ENCODE measurements around the gene PVR. TPM values are rescaled to one million over a fixed set of nuclear protein-coding genes. Genes with fewer than 3 reads are reported as not detected.

PVR gene
- total and polyA plus RNA-seq, 2 of the 4 experiments (the other 2 are of a cell fraction): 106 to 122 TPM

DNA sequence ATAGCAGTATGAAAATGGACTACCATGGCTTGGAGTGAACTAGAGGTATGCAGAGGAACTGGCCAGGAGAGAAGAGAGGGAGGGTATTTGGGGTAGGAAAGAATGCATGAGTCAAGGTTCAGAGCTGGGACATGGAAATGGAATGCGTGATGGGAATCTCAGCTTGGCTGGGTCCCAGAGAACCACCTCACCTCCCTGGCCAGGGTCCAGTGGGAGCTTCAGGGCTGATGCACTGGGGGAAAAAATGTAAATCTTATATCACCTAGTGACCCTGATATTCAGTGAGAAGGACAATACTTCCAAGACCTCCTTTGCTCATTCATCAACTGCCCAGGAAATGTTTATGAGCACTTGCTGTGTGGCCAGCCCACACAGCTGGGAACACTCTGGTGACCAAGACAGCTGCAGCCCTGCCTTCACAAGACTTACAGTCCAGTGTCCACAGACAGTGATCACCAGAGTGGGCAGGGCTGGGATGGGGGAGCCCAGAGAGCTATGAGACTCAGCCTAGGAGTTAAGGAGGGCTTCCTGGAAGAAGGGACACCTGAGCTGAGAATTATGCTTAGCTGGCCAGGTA, 17.6 kb upstream of the PVR start (continued):
- peak; percentile 34 for TF ChIP-seq BHLHE40 (IDR thresholded peaks at IDR 0.05; ENCODE audit: low read depth, low read length)
- TF ChIP-seq RFX5 (IDR thresholded peaks at IDR 0.05; ENCODE audit: low read depth, low read length): no peak
- TF ChIP-seq POLR2A (IDR thresholded peaks at IDR 0.05; ENCODE audit: low read depth, low read length): no peak

GRCh38 chr19:44627631-44628030, 16.1 kb upstream of the PVR start:
- H2AFZ ChIP-seq (replicated peaks; ENCODE audit: low read length, poor library complexity): no peak overlapping the region
- dilution Hi-C loops (cut with HindIII; ENCODE audit: low sequenced_read_pairs, unreplicated experiment) (no loop called here), intact Hi-C loops (cut with micrococcal nuclease) (no loop called here), in situ Hi-C loops (cut with MboI; ENCODE audit: low sequenced_read_pairs) (no loop called here)
- CTCF ChIA-PET: no interaction called here
- POLR2A ChIA-PET (ENCODE audit: unreplicated experiment): no interaction called here
- peak overlapping the region; percentile 71 for H2BK20ac ChIP-seq (ENCODE audit: low read depth, low read length)
- no peak overlapping the region for H2BK5ac ChIP-seq (ENCODE audit: low read depth, low read length, poor library complexity, severe bottlenecking)
- H3K4me1 ChIP-seq (ENCODE audit: control insufficient read depth, insufficient read depth, low read length): peaks cover 15% of the 10 kb centered on the region
- no TSS peak for BruUV-seq (replicated peaks)
- ATAC-seq (ENCODE audit: low read depth) (no peak), DNase-seq (no peak)
- no peaks in the 10 kb centered on the region for H3K27me3 ChIP-seq (ENCODE audit: control insufficient read depth, insufficient read depth, low read length)
- no peak overlapping the region for H3K4me3 ChIP-seq (ENCODE audit: insufficient read depth, low read depth, low read length)
- no peaks in the 10 kb centered on the region; a peak in 1 of 4 replicates for H3K79me1 ChIP-seq (ENCODE audit: low read depth in 1 of 2, low read length in 2 of 2)
- WGBS, 2 experiments (ENCODE audit: extremely low coverage in 2 of 2, insufficient read length in 1 of 2): no CpG with 5 or more reads among the region's 4 CpGs
- H4K20me1 ChIP-seq (ENCODE audit: insufficient read depth, low read length): no peaks in the 10 kb centered on the region; the same call in 1 of the 2 replicates
- peak overlapping the region; percentile 93 for H2BK120ac ChIP-seq (ENCODE audit: low read depth, low read length)
- peak overlapping the region; percentile 90; the same call in 1 of the 3 replicates for H2BK15ac ChIP-seq (ENCODE audit: low read depth, low read length)
- peaks cover 6% of the 10 kb centered on the region; the same call in 1 of the 2 replicates for H3K36me3 ChIP-seq (ENCODE audit: control insufficient read depth, insufficient read depth, low read length)
- no peak overlapping the region; the same call in 1 of the 2 replicates for H4K5ac ChIP-seq (ENCODE audit: low read depth, low read length)
- peaks cover 2% of the 10 kb centered on the region; the same call in 1 of the 2 replicates for H3K9me3 ChIP-seq (ENCODE audit: control insufficient read depth, insufficient read depth, low read length)
- H4K91ac ChIP-seq (ENCODE audit: insufficient read depth, low read depth, low read length): peak overlapping the region; percentile 78
- H3K14ac ChIP-seq (replicated peaks; ENCODE audit: low read depth, low read length): peak overlapping the region; percentile 78
- no peak overlapping the region for H3K9ac ChIP-seq (ENCODE audit: low read depth, low read length)
- H2AK5ac ChIP-seq (ENCODE audit: low read depth, low read length): peak overlapping the region; percentile 99
- H3K4ac ChIP-seq (ENCODE audit: low read depth, low read length): peak overlapping the region; percentile 93
- H4K8ac ChIP-seq (ENCODE audit: low read depth in 2 of 2, low read length in 2 of 2): peak overlapping the region in 1 of 2 experiments; percentile 86; a peak in 3 of 4 replicates
- H2AK9ac ChIP-seq (replicated peaks; ENCODE audit: low read depth, low read length, poor library complexity): peak overlapping the region; percentile 33
- peaks cover 21% of the 10 kb centered on the region for H3K9me1 ChIP-seq (ENCODE audit: insufficient read depth, low read length)
- no peak overlapping the region for H3K23ac ChIP-seq (ENCODE audit: low read depth, low read length)
- no peak overlapping the region for H3K4me2 ChIP-seq (ENCODE audit: low read depth, low read length)
- H3K56ac ChIP-seq (ENCODE audit: extremely low read depth, insufficient read depth, low read length): no peak overlapping the region
- H3K18ac ChIP-seq (ENCODE audit: low read depth, low read length): peak overlapping the region; percentile 54; the same call in 1 of the 2 replicates
- no peak overlapping the region for H3K27ac ChIP-seq (ENCODE audit: insufficient read depth, low read length)
- TF ChIP-seq MAZ (IDR thresholded peaks at IDR 0.05; ENCODE audit: borderline replicate concordance, low read depth, low read length): no peak
- TF ChIP-seq RAD21 (IDR thresholded peaks at IDR 0.05; ENCODE audit: low read length): no peak
- TF ChIP-seq SMC3 (IDR thresholded peaks at IDR 0.05; ENCODE audit: low read depth, low read length): no peak
- no peak for TF ChIP-seq BHLHE40 (IDR thresholded peaks at IDR 0.05; ENCODE audit: low read depth, low read length)
- no peak for TF ChIP-seq CHD1 (IDR thresholded peaks at IDR 0.05; ENCODE audit: low read depth, low read length)
- no peak for TF ChIP-seq RFX5 (IDR thresholded peaks at IDR 0.05; ENCODE audit: low read depth, low read length)
- no peak for TF ChIP-seq POLR2A (IDR thresholded peaks at IDR 0.05; ENCODE audit: low read depth, low read length)
- TF ChIP-seq MAFK (IDR thresholded peaks at IDR 0.05; ENCODE audit: low read depth, low read length): no peak
- no peak for TF ChIP-seq CTCF (conservative IDR thresholded peaks at IDR 0.05; ENCODE audit: low read depth, low read length)
- TF ChIP-seq NFE2L2 (IDR thresholded peaks at IDR 0.05; ENCODE audit: low read depth, low read length): no peak
- no peak for TF ChIP-seq USF2 (IDR thresholded peaks at IDR 0.05; ENCODE audit: low read depth, low read length)
- TF ChIP-seq MXI1 (IDR thresholded peaks at IDR 0.05; ENCODE audit: borderline replicate concordance, low read depth, low read length): no peak
- no peak for TF ChIP-seq CEBPB (IDR thresholded peaks at IDR 0.05; ENCODE audit: low read depth, low read length)
- TF ChIP-seq FOS (IDR thresholded peaks at IDR 0.05; ENCODE audit: low read depth, low read length): no peak
